Testis (tissue), 3 donors: ENCODE measurements around the gene TNS1. TPM values are rescaled to one million over a fixed set of nuclear protein-coding genes. Genes with fewer than 3 reads are reported as not detected.

Experiments
- DNase-seq: peaks from one replicate; pipeline ENCODE4 v3.0.0-alpha.2; 2019
- H3K27ac ChIP-seq, 2 donors: fragments of 200-600 bp; sonication (generic); one replicate each; pipeline ENCODE4 v1.5.1; 2019
- H3K27me3 ChIP-seq: fragments of 200-600 bp; sonication (generic); one replicate; pipeline ENCODE4 v1.5.1; 2019
- H3K36me3 ChIP-seq: fragments of 200-600 bp; sonication (generic); one replicate; pipeline ENCODE4 v1.5.1; 2017; ENCODE audit warnings: low read depth; ENCODE audit errors: missing control alignments
- H3K4me1 ChIP-seq: fragments of 200-600 bp; sonication (generic); one replicate; pipeline ENCODE4 v1.5.1; 2019
- H3K4me3 ChIP-seq, 2 donors: fragments of 200-600 bp; sonication (generic); one replicate each; pipeline ENCODE4 v1.5.1; 2017 to 2019
- H3K9me3 ChIP-seq: fragments of 200-600 bp; sonication (generic); one replicate; pipeline ENCODE4 v1.5.1; 2017
- POLR2A ChIP-seq: fragments of 450-650 bp; IDR thresholded peaks from one replicate; pipeline ENCODE4 v1.6.1; 2017; ENCODE audit warnings: antibody characterized with exemption, mild to moderate bottlenecking, moderate library complexity
- WGBS, 2 donors: methylation state at CpG; one replicate each; pipeline ENCODE4 v1.1.5; 2018; 5-methylcytosine and 5-hydroxymethylcytosine counted together
- intact Hi-C: fragments of 100-400 bp; cut with DNase I; formaldehyde crosslinking; loops from one replicate; pipeline ENCODE4 v1.15.1; 2023; ENCODE audit warnings: low total_unique reads
- polyA plus RNA-seq: library from polyadenylated mRNA; stranded (reverse); fragments of 350-450 nt; fragmentation: Illumina TruSeq; extraction: RNeasy Lipid Tissue Mini Kit (QIAGEN cat#74804); gene quantifications from one replicate; pipeline ENCODE4 v1.2.3, GENCODE V29; 2014; ENCODE audit warnings: low read depth, low replicate concordance; ENCODE audit not compliant: insufficient read depth
- total RNA-seq, 2 donors: library from RNA; depleted of rRNA; stranded (reverse); fragments of >200 nt; gene quantifications; one replicate each; pipeline ENCODE4 v1.2.3, GENCODE V29; 2016
- TF ChIP-seq, protein P1 (sequence below), 3 experiments: fragments of 450-650 bp in 2 of 3; fragments of 200-600 bp in 1 of 3; sonication (generic) in 1 of 3; IDR thresholded peaks; one replicate each; pipeline ENCODE4 v1.5.1; 2016 to 2019; ENCODE audit warnings: antibody characterized with exemption in 3 of 3, mild to moderate bottlenecking in 2 of 3, moderate library complexity in 1 of 3

The TNS1 gene
- total and polyA plus RNA-seq, 3 donors from 2014 or later: 75.9 to 256 (median 227) TPM

DNA sequence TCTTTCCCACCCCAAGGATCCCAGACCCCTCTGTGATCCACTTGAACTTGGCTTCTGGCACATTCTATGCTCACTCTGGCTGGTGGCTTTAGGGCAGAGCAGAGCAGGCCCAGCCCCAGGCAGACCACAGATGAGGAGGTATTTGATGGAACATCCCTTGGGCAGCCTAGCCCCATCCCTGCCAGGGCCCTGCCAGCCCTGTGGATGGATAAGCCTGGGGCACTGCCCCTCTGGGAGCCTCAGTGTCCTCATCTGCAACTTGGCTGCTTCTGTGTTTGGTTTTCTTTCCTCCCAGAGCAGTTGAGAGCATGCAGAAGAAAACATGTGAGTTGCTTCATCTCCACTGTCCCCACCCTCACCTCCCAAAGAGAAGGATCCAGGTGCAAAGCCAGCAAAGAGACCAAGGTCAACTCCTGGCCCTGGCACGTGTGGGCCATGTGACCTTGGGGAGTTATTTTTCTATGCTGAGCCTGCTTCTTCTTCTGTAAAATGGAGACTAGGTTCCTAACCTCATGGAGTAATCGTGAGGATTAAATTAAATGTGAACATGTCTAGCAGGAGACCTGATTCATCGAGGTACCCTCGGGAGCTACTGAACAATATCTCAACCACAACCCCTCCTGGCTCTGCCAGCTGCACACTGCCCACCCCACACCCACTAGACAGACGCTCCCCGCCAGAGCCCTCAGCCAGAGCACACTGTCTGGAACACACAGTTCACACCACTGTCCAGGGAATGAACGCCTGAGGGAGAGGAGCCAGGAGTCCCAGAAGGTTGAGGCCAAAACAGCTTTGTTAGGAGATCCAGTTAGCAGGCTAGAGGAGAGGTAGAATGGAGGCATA, 14.6 kb upstream of the TNS1 start:
- intact Hi-C loops: no loop called here
- Histone ChIP-seq H3K36me3 (no peaks in the 10 kb centered on the region), H3K4me3 (no peak overlapping the region), H3K9me3 (no peaks in the 10 kb centered on the region), H3K4me1 (peaks cover 35% of the 10 kb centered on the region), H3K27me3 (no peaks in the 10 kb centered on the region), H3K27ac (peak overlapping the region in 1 of 2 donors; percentile 65)
- DNase-seq: peak; percentile 75
- WGBS, 2 donors: 28 to 46% methylated on average over 7 of the region's 7 CpGs
- TF ChIP-seq, protein P1, sequence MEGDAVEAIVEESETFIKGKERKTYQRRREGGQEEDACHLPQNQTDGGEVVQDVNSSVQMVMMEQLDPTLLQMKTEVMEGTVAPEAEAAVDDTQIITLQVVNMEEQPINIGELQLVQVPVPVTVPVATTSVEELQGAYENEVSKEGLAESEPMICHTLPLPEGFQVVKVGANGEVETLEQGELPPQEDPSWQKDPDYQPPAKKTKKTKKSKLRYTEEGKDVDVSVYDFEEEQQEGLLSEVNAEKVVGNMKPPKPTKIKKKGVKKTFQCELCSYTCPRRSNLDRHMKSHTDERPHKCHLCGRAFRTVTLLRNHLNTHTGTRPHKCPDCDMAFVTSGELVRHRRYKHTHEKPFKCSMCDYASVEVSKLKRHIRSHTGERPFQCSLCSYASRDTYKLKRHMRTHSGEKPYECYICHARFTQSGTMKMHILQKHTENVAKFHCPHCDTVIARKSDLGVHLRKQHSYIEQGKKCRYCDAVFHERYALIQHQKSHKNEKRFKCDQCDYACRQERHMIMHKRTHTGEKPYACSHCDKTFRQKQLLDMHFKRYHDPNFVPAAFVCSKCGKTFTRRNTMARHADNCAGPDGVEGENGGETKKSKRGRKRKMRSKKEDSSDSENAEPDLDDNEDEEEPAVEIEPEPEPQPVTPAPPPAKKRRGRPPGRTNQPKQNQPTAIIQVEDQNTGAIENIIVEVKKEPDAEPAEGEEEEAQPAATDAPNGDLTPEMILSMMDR (IDR thresholded peaks at IDR 0.05): no peak
- TF ChIP-seq POLR2A: no peak

DNA sequence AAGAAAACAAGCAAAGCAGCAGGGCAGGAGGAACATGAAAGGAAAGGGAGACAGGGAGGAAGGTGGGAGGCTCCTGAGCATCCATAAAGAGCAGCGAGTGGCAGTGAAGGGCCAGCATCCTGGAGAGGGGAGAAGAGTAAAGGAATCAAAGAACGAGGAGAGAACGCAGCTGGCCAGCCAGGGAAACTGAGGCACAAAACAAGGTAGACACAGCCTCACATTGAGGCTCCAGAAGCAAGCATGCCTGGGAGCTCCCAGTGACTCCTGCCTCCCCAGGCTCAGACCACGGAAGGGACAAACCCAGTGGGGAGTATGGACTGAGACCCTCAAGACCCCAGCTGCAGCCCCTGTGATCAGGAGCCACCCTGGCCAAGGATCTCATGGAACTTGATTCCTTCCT, 14.0 kb upstream of the TNS1 start:
- 93 to 95% methylated on average over 4 of the region's 4 CpGs for WGBS, 2 donors
- intact Hi-C loops: no loop called here
- no peaks in the 10 kb centered on the region for H3K27me3 ChIP-seq
- peaks cover 34% of the 10 kb centered on the region for H3K4me1 ChIP-seq
- H3K4me3 ChIP-seq: no peak overlapping the region
- H3K9me3 ChIP-seq: no peaks in the 10 kb centered on the region
- peak overlapping the region in 1 of 2 donors; percentile 65 for H3K27ac ChIP-seq
- no peak for DNase-seq
- TF ChIP-seq, protein P1 (IDR thresholded peaks at IDR 0.05): no peak
- TF ChIP-seq POLR2A: no peak
- H3K36me3 ChIP-seq: no peaks in the 10 kb centered on the region

DNA sequence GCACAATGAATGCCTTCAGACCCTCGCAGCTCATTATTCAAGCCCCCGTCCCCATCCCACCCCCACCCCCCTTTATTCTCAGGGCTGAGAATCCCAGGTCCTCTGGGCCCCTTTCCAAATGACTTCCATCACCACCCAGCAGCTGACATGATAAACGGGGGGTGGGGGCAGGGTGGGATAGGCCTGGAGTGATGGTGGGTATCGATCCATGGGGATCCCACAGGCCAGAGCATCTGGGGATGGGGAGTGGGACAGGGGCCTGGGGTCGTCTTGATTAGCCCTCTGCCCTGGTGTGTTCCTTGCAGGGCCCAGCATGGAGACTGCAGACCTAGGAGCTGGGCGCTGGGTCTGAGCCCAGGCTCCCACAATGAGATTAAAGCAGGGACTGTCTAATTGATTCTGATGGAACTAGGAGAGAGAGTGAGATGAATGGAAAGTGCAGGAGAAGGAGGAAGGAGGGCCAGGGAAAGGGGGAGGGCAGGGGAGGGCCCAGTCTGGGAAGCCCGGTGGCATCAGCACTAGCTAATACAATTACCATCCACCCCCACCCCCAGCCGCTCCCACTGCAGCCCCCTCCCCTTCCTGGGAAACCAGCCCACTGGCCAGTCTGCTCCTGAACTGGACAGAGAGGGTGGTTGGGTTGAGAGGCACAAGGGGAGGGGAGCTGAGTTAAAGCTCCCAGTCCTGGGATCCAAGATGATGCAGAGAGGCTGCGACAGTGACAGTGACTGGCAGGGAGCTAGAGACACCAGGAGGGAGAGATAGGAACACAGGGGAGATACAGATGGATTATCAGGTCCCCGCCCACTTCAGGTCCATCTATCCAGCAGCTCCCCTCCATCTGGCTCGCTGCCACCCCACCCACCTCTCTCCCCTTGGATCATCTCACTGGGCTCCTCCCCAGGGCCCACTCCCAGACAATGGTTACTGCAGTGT, 13.1 kb upstream of the TNS1 start:
- no peak overlapping the region for H3K27ac ChIP-seq
- WGBS, 2 donors: 63 to 70% methylated on average over 9 to 11 of the region's 11 CpGs
- no peaks in the 10 kb centered on the region for H3K27me3 ChIP-seq
- H3K4me1 ChIP-seq: peaks cover 25% of the 10 kb centered on the region
- intact Hi-C loops: no loop called here
- no peak for DNase-seq
- no peak for TF ChIP-seq POLR2A
- TF ChIP-seq, protein P1 (IDR thresholded peaks at IDR 0.05): no peak
- H3K36me3 ChIP-seq: no peaks in the 10 kb centered on the region
- no peaks in the 10 kb centered on the region for H3K9me3 ChIP-seq
- no peak overlapping the region for H3K4me3 ChIP-seq

DNA sequence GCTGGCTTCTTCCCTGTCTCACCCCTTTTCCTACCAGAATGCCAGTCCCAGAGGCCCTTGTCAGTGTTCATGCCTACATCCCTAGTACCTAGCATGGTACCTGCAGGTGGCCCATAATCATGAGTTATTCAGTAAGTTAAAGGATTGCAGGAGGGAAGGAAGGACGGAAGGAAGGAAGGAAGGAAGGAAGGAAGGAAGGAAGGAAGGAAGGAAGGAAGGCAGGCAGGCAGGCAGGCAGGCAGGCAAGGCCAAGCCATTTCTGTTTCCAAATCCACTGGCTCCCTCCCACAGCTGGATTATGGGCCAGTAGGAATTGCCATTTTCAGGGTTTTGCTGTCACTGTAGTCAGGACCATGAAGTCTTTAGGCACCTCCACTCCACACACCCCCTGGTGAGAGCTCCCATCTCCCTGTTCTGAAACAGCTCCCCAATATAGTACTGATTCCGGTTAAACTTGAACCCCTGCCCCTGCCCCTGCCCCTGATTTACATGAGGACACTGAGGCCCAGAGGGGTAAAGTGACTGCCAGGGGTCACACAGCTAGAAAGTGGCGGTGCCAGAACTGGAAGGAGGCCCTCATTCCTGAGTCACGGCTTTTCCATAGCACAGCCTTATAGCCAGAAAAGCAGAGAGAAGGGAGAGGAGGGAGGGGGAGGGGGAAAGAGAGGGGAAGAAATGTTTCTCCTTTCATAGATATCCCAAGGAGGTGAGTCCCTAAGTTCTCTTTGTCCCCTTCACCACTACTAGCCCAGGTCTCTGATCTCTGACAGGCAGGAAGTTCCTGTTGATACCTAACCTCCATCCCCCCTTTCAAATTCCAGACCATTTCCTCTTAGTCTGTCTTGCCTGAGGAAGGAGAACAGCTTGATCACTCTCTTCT, 12.2 kb upstream of the TNS1 start:
- no peaks in the 10 kb centered on the region for H3K36me3 ChIP-seq
- H3K4me1 ChIP-seq: peaks cover 26% of the 10 kb centered on the region
- H3K9me3 ChIP-seq: no peaks in the 10 kb centered on the region
- DNase-seq: no peak
- H3K27ac ChIP-seq: no peak overlapping the region
- no peak for TF ChIP-seq POLR2A
- TF ChIP-seq, protein P1 (IDR thresholded peaks at IDR 0.05): no peak
- 90 to 92% methylated on average over 4 of the region's 4 CpGs for WGBS, 2 donors
- H3K4me3 ChIP-seq: no peak overlapping the region
- H3K27me3 ChIP-seq: no peaks in the 10 kb centered on the region
- intact Hi-C loops: no loop called here
